Measurements from ENCODE around the gene ACOX2. TPM values are rescaled to one million over a fixed set of nuclear protein-coding genes. Genes with fewer than 3 reads are reported as not detected.
A peak's percentile ranks its signal among the peaks of the same experiment; 100 is the strongest.

The ACOX2 gene
- total RNA-seq, 4 donors from 2014 or later, result 18.6 to 43.1 (median 36.1) TPM

DNA sequence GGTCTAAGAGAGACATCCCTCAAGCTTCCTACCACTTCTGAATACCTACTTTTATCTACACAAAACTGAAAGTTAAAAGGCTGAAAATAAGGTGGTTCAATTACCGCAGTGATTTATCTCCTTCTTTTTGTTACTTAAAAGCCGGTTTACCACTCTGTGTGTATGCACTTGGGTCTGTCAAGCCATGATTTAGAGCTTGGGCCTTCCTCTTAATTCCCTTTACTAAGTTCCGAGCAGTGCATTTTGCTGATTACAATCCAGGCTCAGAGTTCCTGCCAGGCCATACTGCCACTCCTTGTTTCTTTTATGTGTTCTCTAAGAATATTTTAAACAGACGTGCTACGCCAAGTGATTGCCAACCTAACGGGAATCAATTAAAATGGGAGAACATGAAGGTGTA is 28.6 kb downstream of the ACOX2 start:
- H3K36me3 ChIP-seq, result peaks cover 0 to 69% (median 7%) of the 10 kb centered on the region in 3 donors
- H3K4me1 ChIP-seq, result peaks cover 0 to 3% (median 0%) of the 10 kb centered on the region in 4 donors
- DNase-seq (ENCODE audit: low spot score in 2 of 2), result no peak
- WGBS, 2 donors, result 68% methylated on average over 6 of the region's 6 CpGs
- no peak overlapping the region for H3K27ac ChIP-seq
- no peaks in the 10 kb centered on the region for H3K9me3 ChIP-seq
- H3K27me3 ChIP-seq, result no peaks in the 10 kb centered on the region
- H3K4me3 ChIP-seq, result no peak overlapping the region
- no peak for TF ChIP-seq CTCF (IDR thresholded peaks at IDR 0.05)
- no peak for TF ChIP-seq POLR2A (IDR thresholded peaks at IDR 0.05)
- TF ChIP-seq EP300 (IDR thresholded peaks at IDR 0.05), result no peak

DNA sequence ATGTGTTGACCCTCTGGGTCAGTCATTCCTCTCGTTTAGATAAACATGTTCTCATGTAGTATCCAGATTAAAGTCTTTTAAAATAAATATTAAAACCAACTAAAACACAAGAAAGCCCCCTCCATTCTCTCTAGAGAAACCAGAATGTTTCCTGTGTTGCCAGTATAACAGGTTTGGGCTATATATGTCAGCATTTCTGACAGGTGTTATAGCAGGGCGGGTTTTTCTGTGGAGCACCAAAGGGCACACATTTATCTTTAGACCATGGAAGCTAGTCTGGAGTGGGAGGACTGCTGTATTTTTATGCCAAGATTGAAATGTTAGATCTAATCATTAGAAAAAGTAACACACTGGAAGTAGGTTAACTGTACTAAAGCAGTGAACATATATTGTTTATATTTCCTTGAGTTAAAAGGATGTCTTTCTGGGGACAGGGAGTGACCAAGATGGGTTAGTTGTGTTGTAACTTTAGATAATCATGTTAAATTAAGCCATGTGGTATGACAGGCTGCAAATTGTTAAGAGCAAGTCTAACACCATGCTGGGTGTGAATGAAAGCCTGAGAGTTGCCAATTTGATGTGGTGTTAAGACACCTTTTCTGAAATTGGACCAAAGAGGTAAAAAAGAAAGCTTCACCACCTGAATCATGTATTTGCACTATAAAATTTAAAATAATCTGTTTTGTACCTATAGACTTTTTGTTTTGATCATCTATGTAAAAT is 29.5 kb downstream of the ACOX2 start:
- Histone ChIP-seq H3K9me3 (no peaks in the 10 kb centered on the region), H3K4me3 (no peak overlapping the region), H3K27ac (no peak overlapping the region), H3K36me3 (peaks cover 0 to 60% (median 7%) of the 10 kb centered on the region in 3 donors), H3K4me1 (peaks cover 0 to 10% (median 3%) of the 10 kb centered on the region in 4 donors), H3K27me3 (no peaks in the 10 kb centered on the region)
- DNase-seq (ENCODE audit: low spot score in 2 of 2), result no peak
- 74% methylated on average over 2 of the region's 2 CpGs for WGBS, 2 donors
- no peak for TF ChIP-seq CTCF (IDR thresholded peaks at IDR 0.05)
- TF ChIP-seq EP300 (IDR thresholded peaks at IDR 0.05), result no peak
- no peak for TF ChIP-seq POLR2A (IDR thresholded peaks at IDR 0.05)

DNA sequence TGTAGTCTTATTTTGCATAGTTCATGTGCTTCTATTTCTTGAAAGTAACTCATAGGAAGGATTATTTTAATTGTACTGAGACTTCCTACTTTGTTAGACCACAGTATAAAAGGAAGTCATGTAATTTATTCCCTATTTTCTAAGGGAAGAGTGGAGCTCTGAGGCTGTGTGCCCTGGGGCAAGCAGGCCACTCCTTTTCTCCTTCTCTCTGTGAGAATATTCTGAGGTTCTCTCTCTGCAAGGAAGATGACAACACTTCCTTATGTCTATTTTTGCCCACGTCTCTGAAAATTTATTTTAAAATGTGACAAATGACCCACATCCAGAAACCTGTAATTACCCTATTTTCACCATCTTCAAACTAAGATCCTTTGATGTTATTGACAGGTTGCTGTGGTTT is 34.1 kb downstream of the ACOX2 start:
- no peak overlapping the region for H3K27ac ChIP-seq
- DNase-seq (ENCODE audit: low spot score in 2 of 2), result no peak
- TF ChIP-seq POLR2A (IDR thresholded peaks at IDR 0.05), result no peak
- no peak for TF ChIP-seq CTCF (IDR thresholded peaks at IDR 0.05)
- no peak for TF ChIP-seq EP300 (IDR thresholded peaks at IDR 0.05)
- no peak overlapping the region for H3K4me3 ChIP-seq
- peaks cover 0 to 33% (median 7%) of the 10 kb centered on the region in 4 donors for H3K4me1 ChIP-seq
- H3K27me3 ChIP-seq, result no peaks in the 10 kb centered on the region
- 30 to 43% methylated on average over 1 of the region's 1 CpG for WGBS, 2 donors
- H3K36me3 ChIP-seq, result peaks cover 2 to 54% (median 4%) of the 10 kb centered on the region in 3 donors
- no peaks in the 10 kb centered on the region for H3K9me3 ChIP-seq

- Histone ChIP-seq H3K9me3 (no peaks in the 10 kb centered on the region), H3K36me3 (peaks cover 0 to 22% (median 4%) of the 10 kb centered on the region in 3 donors), H3K27me3 (no peaks in the 10 kb centered on the region), H3K4me3 (no peak overlapping the region), H3K27ac (peak overlapping the region in 2 of 4 donors; percentile 42 to 57), H3K4me1 (peaks cover 3 to 75% (median 38%) of the 10 kb centered on the region in 4 donors)
- TF ChIP-seq POLR2A (IDR thresholded peaks at IDR 0.05) (no peak), EP300 (IDR thresholded peaks at IDR 0.05) (no peak), CTCF (IDR thresholded peaks at IDR 0.05) (no peak)
- WGBS, 2 donors, result 4 to 14% methylated on average over 1 of the region's 1 CpG
- DNase-seq (ENCODE audit: low spot score in 2 of 2), result no peak
Observed at GRCh38 chr3:58497097-58497496, 39.9 kb downstream of the ACOX2 start.

GRCh38 chr3:58496206-58496857 is 40.7 kb downstream of the ACOX2 start:
- Histone ChIP-seq H3K27me3 (no peaks in the 10 kb centered on the region), H3K4me1 (peaks cover 3 to 70% (median 39%) of the 10 kb centered on the region in 4 donors), H3K9me3 (no peaks in the 10 kb centered on the region), H3K4me3 (no peak overlapping the region), H3K36me3 (peaks cover 0 to 17% (median 3%) of the 10 kb centered on the region in 3 donors), H3K27ac (peak overlapping the region in 2 of 4 donors; percentile 42 to 57)
- no peak for DNase-seq (ENCODE audit: low spot score in 2 of 2)
- TF ChIP-seq EP300 (IDR thresholded peaks at IDR 0.05), result no peak
- TF ChIP-seq POLR2A (IDR thresholded peaks at IDR 0.05), result no peak
- no peak for TF ChIP-seq CTCF (IDR thresholded peaks at IDR 0.05)
- WGBS, 2 donors, result 80 to 84% methylated on average over 5 of the region's 5 CpGs
